ENCODE results near the gene EEPD1.
"Not testable (repeated sequence)": the region's sequence is repeated elsewhere in the genome, so short reads cannot be mapped to it uniquely, and the experiment has no call there.

The EEPD1 gene

DNA sequence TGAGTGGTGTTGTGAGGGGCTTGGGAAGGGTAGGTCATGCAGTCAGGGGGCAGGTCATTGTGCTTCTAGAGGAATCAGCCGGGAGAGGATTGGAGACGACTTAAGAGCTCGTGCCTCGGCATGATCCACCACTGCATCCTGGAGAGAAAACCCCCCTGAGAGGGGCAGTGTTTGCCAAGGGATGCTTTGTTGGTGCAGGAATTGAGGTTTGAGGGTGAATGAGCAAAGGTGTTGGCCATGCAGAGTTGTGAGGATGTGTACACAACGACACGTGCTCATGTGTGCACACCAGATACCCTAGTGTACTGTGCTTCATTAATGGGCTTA is 151.0 kb downstream of the EEPD1 start:
- peak; percentile 38 for DNase-seq

DNA sequence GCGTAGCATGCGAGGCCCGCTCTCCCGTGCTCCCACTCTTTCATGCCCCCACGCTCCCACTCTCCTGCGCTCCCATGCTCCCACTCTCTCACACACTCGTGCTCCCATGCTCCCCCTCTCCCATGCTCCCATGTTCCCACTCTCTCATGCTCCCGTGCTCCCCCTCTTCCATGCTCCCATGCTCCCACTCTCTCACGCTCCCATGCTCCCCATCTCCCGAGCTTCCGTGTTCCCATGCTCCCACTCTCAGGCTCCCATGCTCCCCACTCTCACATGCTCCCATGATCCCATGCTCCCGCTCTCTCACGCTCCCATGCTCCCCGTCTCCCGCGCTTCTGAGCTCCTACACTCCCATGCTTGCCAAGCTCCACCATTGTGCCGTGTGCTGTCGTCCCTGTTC is 152.2 kb downstream of the EEPD1 start:
- DNase-seq = peak; percentile 34

DNA sequence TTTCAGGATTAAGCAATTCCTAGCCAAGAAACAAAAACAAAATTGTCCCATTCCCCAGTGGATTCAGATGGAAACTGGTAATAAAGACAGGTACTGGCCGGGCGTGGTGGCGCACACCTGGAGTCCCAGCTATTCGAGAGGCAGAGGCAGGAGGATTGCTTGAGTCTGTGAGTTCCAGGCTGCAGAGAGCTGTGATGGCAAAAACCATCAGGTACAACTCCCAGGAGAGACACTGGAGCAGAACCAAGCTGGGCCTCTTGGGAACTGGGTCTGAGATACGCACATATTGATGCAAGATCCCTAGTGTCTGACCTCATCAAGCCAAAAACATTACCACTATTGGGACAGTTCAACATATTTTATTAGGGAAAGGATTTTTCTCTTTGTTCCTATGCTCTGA is 152.6 kb downstream of the EEPD1 start:
- peak; percentile 14 for DNase-seq

DNA sequence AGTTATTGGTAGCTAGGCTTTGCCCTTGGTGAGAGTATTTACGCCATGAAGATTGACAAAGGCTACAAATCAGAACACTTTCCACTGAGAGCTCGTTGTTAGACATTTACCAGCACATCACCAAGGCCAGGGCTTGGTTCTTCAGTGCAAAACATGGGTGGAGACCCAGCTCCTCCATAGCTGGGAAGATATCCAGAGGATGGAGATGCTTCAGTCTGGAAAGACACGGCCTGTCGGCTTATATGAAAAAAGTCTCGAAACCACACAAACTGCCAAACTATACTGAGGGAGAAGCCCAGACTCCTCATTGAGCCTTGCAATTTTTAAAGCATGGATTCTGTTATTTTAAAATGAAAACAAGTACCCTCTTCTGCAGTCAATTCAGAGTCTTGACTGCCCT is 153.2 kb downstream of the EEPD1 start:
- DNase-seq = no peak

DNA sequence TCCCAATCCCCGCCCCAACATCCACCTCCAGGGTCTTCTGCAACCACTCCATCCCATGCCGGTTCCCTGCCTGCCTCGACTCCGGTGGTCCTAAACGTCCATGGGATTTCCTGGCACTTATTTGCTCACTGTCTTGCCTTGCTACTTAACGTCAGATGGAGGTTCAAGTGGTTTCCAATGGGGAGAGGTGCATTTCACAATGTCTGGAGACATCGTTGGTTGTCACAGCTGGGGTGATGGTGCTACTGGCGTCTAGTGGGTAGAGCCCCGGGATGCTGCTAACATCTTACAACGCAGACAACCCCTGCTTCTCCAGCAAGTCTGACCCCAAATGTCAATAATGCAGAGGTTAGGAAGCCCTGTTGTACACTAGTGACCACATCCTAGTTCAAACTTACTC is 153.7 kb downstream of the EEPD1 start:
- DNase-seq = peak; percentile 19

DNA sequence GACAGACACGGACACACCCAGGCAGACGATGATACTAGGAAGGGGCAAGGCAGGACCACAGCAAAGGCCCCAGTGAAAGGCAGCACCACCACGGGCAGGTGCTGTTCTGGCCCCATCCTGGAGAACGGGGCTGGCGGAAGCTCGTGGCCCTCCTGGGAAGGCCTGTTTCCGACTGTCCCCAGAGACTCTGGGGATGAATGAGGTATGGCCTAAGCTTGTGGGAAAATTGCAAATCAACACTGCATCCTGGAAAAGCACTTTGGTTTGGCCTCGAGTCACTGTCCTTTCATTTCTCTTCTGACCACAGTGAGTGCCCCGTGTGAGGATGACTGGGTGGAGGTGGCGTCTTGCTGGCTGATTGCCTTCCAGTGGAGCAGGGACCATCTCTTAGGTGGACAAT is 155.0 kb downstream of the EEPD1 start:
- peak; percentile 30 for DNase-seq

DNA sequence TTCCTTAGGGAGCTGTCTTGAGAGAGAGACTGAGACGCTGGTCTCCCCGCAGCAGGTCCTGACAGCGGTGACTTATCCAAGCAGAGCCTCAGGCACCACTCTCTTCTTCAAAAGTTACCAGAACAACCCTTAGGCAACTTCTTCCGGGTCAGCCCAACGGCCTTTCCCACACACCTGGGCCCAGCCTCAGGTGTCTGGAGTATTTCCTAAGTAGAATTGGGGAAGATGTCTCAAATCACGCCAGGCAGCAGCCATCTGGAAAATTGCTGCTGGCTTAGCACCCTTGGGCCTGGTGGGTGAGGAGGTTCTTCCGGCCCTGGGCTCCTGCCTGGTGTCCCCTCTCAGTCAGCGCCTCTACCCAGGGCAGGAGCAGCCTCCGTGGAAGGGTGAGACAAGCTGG is 156.2 kb downstream of the EEPD1 start:
- peak; percentile 36 for DNase-seq

DNA sequence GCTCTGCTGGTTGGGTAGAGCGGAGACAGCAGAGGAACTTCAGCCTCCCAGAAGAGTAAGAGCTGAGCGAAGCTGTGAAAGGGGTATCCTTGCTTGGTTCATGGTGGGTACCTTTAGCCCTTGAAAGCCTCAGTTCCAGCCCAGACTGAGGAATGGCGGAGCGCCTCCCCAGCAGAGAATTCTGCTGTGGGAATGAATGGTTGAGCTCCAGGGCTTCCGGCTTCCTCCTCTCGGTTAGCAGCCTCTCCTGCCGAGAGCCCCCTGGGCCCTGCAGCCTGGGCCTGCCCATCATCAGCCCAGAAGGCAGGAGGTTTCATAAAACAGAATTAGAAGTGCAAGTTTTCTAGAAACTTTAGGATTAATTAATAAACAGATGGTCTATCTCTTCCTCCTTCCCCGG is 156.7 kb downstream of the EEPD1 start:
- DNase-seq = peak; percentile 47

DNA sequence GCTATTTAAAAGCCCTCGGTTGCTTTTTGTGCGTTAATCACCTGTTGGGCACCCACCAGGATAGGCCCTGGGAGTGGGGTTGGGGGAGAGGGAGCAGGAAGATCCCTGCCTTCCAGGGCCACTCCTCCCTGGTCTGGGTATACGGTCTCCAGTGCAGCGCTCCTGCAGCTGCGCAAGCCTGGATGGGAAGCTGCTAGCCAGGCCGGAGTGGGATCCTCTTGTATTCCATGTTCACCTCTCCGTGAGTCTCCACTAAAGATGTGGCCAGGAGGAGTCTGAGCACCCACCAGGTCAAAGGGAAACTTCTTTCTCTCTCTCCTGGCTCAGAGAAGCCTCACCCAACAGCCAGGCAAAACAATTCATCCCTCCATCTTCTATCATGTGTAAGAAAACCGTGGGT is 157.8 kb downstream of the EEPD1 start:
- DNase-seq = peak; percentile 24

DNA sequence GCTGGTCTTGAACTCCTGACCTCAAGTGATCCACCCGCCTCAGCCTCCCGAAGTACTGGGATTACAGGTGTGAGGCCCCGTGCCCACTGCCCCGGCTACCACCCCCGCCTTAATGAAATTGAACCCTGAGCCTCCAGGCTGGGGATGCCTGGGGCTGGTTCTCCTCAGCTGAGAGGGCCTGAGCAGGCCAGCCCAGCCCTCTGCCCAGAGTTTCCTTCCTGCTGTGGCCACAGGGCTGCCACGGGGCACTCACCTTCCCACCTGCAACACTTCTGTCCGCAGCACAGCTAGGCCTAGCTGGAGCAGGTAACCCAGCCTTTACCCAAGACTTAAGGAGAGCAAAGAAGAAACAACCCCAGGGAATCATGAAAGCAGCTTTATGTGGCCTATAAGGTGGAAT is 158.5 kb downstream of the EEPD1 start:
- peak; percentile 42 for DNase-seq

DNA sequence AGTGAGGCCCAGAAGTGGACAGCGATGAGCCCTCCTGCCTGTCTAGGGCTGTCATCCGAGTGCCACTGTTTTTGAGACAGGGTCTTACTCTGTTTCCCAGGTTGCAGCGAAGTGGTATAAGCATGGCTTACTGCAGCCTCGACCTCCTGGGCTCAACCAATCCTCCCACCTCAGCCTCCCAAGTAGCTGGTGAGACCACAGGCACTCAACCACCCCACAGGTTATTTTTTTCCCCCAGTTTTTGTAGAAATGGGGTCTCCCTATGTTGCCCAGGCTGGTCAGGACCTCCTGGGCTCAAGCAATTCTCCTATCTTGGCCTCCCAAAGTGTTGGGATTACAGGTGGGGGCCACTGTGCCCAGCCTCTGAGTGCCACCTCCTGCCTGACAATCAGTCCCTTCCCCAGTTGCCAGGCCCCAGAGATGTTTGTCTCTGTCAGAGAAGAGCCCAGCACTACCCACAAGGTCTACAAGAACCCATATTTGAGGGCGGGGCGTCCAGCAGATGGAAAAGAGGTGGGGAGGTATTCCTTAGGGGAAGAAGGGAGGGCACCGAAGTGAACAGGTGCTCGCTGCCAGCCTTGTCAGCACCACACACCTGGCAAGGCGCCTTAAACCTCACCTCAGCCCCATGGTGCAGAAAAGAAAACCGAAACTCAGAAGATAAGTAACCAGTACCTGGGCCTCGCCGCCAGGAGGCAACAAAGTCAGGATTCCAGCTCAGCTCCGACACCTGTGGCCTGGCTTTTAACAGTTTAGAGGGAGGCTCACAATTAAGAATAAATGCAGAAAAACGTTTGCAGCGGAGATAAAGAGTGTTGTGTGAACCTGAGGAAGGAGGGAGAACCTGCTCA is 159.2 kb downstream of the EEPD1 start:
- DNase-seq = peak; percentile 77

DNA sequence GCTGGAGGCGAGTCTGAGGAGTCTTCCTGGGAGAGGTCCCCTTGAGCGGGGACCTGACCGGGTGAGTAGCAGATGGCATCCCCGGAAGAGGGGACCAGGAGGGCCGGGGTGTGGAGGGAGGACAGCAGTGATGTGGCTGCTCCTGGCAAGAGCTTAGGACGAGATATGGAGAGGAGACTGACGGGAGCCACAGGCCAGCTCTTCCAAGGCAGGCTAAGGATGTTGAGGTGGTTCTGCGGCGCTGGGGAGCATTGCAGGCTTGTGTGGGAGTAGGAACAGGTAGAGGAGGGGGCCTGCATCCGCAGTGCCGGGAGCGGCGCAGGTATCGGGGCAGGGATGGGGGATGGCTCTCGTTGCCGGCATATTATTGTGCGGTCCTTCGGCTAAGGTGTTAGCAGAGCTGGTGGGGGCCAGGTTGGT is 159.9 kb downstream of the EEPD1 start:
- peak; percentile 57 for DNase-seq

DNA sequence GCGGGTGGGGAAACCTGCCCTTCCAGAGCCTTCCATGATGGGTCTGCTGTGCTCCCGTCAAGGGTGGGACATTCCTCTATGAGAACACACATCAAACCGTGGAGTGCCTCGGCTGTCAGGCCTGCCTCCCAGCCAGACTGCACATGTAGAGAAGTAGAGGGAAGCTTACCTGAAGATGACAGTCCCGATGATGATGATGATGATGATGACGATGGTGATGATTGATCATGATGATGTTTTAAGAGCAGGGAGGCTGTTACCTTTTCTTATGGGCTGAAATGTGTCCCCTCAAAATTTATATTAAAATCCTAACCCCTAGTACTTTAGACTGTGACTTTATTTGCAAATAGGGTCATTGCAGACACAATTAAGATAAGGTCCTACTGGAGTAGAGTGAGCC is 160.6 kb downstream of the EEPD1 start:
- peak; percentile 19 for DNase-seq

DNA sequence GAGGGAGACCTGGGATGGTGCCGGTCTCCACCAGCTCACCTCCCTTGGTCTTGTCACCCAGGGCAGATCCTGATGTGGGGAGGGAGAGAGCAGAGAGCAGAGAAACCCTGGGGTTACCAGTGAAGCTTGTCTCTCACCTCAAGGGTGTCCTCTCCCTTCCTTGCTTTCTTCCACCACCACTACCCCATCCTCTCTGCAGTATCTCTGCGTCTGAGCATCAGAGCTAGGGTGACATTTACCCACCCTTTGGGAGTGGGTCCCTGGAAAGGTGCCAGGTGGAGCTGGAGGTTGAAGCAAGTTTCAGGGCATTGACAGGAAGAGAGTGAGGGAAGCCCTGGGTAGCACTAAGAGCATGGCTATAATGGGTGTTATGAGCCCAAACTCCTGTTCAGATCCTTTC is 161.4 kb downstream of the EEPD1 start:
- DNase-seq = no peak

DNA sequence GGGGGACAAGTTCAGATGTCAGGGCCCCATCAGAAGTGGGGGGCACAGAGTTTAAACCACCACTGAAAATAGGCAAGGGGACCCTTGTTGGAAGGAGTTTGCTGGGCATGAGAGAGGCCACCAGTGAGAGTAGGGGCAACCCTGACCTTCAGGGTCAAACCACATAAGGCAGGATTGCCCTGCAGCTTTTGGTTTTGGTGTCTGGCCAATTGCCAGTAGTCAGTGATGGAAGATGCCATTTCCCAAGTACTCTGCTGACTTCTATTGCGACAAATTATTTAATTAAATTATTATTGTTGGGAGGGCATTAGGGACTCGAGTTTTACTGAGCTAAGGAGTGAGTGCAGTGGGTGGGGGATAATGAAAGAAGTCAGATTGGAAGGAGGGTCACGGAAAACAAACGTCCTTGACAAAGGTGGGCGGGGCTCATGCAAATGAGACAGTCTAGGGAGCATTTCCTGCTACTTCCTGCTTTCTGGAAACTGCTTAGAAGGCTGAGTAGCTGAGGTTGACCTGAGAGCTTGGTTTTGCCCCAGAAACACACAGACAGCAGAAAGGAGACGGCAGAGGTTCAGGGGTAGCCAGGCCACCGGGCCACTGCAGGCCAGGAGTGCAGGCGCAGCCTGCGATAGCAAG is 162.4 kb downstream of the EEPD1 start:
- no peak for DNase-seq

DNA sequence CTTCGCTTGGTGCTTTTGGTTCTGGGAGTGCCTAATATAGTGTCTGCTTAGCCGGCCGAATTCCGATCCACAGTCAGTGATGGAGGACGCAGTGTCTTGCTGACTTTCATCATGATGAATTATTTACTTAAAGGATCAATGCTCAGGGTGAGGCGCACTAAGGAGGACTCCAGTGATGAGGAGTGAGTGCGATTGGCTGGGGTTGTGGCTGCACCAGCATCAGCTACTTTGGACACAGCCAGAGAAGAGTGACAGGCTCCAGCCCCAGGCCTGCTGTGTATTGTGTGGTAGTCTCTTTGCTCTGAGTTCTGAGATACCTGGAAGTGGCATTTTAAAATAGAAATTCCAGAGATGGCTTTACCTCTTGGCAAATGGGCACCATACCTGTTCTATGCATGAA is 163.3 kb downstream of the EEPD1 start:
- no peak for DNase-seq

DNA sequence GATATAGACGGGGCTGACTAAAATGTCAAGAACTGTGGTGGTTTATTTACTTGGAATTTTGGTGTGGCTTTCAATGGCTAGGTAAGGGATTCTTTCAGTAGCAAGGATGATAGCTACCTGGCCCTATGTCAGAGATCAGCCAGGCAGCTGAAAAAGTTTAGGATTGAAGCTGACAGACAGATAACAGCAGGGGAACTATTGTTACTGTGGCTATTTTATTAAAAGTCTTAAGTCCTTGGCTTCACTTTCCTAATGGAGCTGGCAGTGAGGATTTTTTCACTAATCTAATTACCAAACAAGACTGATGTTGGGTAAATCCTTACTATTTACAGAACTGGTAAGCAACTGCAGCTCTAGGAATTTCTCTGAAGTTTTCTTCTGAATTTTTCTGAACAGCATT is 164.2 kb downstream of the EEPD1 start:
- DNase-seq = no peak

DNA sequence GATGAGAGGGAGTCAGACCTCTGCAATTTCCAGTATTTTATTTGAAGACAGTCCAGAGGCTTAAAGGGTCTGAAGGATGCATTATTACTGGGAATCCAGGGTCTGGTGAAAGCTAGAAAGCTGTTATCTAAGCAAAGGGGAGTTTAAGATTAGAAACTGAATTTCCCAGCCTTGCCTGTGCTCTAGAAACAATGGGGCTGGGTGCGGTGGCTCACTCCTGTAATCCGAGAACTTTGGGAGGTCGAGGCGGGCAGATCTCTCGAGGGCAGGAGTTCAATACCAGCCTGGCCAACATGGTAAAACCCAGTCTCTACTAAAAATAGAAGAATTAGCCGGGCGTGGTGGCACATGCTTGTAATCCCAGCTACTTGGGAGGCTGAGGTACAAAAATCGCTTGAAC is 165.1 kb downstream of the EEPD1 start:
- no peak for DNase-seq

DNA sequence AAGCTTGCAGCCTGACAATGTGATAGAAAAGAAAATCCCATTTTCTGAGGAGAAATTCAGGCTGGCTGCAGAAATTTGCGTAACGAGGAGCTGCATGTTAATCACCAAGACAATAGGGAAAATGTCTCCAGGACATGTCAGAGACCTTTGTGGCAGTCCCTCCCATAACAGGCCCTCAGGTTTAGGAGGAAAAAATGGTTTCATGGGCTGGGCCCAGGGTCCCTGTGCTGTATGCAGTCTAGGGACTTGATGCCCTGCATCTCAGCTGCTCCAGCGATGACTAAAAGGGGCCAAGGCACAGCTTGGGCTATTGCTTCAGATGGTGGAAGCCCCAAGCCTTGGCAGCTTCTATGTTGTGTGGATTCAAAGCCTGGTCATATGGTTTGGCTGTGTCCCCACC is 168.2 kb downstream of the EEPD1 start:
- DNase-seq = not testable (repeated sequence)

DNA sequence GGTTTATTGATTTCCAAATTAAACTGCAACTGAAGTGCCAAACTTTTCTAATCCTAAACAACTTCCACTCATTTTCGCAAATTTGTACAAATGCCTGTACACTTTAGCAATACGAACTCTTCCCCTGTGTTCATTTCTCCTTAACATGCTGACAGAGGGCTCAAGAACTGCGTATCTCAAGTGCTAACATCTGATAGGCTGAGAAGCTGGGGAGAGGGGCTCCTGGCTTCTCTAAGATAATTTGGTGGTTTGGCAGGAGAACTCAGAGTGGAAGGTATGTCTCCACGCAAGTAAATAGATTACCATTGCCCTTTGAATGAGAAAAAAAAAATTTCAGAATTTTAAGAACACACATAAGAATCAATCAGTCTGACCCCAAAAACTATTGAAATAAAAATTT is 183.3 kb downstream of the EEPD1 start:
- no peak for DNase-seq

DNA sequence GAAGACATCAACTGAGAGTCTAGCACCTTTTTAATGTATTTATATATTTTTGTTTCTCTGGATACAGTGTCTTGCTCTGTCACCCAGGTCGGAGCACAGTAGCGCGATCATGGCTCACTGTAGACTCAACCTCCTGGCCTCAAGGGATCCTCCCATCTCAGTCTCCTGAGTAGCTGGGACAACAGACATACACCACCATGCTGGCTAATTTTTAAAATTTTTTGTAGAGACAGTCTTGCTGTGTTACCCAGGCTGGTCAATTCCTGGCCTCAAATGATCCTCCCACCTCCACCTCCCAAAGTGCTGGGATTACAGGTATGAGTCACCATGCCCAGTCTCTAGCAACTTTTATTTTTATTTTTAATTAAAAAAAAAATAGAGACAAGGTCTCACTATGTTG is 185.2 kb downstream of the EEPD1 start:
- DNase-seq = no peak

DNA sequence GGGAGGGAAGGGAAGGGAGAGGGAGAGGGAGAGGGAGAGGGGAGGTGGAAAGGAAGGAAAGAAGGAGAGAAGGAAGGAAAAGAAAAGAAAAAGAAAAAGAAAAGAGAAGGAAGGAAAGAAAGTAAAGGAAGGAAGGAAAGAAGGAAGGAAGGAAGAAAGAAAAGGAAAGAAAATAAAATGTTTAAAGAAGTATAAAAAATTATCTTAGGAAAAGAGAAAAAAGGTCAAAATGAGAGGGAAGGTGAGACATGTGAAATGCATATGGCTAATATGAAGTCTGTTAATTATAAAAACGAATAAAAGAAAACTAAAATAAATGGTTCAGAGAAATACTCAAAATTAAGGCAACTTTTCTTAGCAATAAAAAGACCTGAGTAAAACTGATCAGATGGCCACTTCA is 190.5 kb downstream of the EEPD1 start:
- DNase-seq = no peak

DNA sequence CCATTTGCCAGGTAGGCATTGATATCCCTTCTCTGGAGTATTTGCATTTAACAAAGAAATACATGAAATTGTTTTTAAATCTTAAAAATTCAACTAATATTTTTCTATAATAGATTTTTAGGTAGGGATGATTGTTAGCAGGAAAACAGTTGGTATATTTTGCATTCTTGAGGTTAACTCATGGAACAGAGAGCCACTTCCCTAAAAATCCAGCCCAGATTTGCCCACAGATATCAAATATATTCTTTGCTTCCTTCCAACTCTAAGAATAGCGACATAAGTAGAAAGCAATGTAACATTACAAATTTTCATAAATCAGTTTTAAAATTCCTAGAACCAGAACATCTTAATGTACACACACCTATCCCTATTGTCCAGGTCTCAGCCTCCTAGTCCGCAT is 191.6 kb downstream of the EEPD1 start:
- no peak for DNase-seq

DNA sequence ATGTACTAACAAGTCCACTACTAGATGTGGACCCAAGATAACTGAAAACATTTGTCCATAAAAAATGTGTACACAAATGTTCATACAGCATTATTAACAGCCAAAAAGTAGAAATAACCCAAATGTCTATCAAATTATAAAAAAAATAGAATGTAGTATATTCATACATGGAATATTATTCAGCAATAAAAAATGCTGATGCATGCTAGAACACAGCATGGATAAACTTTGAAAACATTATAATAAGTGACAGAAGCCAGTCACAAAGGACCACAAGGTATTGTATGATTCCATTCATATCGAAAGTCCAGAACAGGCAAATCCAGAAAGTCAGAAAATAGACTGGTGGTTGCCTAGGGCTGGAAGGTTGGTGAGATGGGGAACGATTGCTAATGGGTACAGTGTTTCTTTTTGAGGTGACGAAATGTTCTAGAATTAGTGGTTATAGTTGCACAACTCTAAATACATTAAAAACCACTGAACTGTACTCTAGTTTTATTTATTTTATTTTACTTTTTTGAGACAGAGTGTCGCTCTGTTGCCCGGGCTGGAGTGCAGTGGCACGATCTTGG is 193.3 kb downstream of the EEPD1 start:
- DNase-seq = no peak

DNA sequence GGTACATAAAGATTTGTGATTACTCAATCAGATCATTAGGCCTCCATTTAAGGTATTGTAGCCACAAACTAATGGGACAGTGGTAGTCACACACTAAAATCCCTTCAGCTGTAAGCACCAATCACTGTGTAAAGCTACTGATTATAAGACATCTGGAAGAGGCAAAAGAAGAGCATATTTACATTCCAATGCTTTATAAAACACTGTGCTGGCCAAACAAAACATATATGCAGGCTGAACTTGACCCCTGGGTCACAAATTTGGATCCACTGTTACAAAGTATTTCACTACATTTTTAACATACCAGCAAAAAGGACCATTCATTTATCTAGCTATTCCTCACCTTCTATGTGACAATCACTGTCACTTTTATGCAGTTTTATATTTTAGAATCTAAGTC is 195.2 kb downstream of the EEPD1 start:
- DNase-seq = no peak
